Fibroblast of mammary gland (primary cell): Measurements from ENCODE around the gene NVL.
A peak's percentile ranks its signal among the peaks of the same experiment; 100 is the strongest.
"Not testable (repeated sequence)": the region's sequence is repeated elsewhere in the genome, so short reads cannot be mapped to it uniquely, and the experiment has no call there.

Experiments used
- DNase-seq: peaks from one replicate; pipeline ENCODE4 v3.0.0-alpha.2; 2010; ENCODE audit warnings: low read depth
- H3K4me3 ChIP-seq: 2 replicates; pipeline ENCODE4 v1.5.1; 2011; ENCODE audit warnings: low read depth, mild to moderate bottlenecking, low read length, moderate library complexity; ENCODE audit not compliant: control insufficient read depth
- CTCF ChIP-seq: conservative IDR thresholded peaks from 2 replicates; pipeline ENCODE4 v1.5.1; 2011; ENCODE audit warnings: low read depth, low read length, inconsistent platforms; ENCODE audit not compliant: control insufficient read depth, insufficient read depth

NVL gene

GRCh38 chr1:224359207-224359606 is 29.2 kb upstream of the NVL start:
- no peak for TF ChIP-seq CTCF
- no peak for DNase-seq
- no peak overlapping the region for H3K4me3 ChIP-seq

GRCh38 chr1:224358237-224358636 is 28.3 kb upstream of the NVL start:
- no peak for TF ChIP-seq CTCF
- no peak for DNase-seq
- peak overlapping the region; percentile 76 for H3K4me3 ChIP-seq

DNA sequence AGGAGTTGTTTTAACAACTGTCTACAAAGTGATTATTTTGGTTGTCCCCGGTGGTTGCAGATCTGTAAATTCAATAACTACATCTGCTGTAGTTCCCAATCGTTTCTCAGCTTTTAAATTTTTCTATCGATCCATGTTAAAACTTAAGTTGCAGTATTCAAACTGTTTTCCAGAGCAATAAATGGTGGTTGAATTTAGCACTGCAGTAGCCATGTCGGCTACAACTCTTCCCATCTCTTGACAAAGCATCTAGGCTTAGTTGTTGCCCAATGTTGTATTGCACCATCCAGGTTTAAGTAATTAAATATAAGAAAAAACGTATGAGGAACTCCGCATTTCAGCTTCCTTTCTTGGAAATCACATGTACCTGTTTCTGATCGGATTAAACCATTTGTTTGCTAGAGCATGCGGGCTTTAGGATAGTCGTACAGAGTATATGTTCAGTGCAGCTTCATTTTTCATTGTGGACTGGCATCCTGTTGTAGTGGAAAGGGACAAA is 27.7 kb upstream of the NVL start:
- TF ChIP-seq CTCF, result no peak
- DNase-seq, result peak; percentile 81
- H3K4me3 ChIP-seq, result peak overlapping the region; percentile 76

DNA sequence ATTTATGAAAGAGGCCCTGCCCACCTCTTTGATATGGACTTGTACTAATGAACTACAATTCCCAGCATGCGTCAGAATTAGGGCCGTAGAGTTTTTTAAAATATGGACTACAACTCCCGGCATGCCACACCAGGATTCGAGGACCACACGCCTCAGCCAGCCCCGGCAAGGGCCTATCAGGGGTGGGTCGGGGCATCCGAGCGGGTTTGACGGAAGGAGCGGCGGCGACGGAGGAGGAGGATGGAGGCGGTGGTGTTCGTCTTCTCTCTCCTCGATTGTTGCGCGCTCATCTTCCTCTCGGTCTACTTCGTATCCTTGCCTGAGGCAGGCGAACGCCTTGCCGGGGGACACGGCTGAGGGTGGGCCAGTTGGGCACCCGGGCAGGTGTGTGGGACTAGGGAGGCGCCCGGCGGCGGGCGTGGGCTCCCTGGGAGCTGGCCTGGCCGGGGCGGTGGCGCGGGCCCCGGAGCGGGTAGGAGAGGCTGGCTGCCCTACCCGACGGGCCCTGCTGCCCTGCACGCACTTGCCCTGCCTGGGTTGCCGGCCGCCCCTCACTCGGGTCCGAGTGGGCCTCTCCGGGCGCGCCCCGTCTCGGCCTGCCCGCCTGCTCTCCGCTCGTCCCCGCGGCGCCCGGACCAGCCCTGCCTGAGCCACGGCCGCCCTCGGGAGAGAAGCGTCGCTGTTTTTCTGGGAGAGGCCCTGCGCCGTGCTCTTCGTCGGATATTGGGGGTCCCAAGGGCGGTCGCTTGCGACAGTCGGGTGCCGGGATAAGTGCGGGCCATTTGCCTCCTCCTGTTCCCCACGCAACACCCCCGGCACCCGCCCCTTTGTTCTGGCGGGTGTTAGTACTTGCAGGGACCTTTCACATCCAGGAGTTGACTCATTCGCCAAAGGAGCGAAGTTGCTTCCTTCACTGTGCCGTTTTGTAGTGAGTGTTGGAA is 27.0 kb upstream of the NVL start, which contains the start of gene CNIH4:
CNIH4 (plus strand) TSS at position 195 of the 941 bp plus-strand sequence; CDS start at position 241, 46 bp downstream.
- TF ChIP-seq CTCF, result no peak
- peak; percentile 94 for DNase-seq
- peak within 1 kb of the TSS; percentile 76 for H3K4me3 ChIP-seq

- H3K4me3 ChIP-seq, result no peak overlapping the region
- no peak for TF ChIP-seq CTCF
- DNase-seq, result no peak
Measured at GRCh38 chr1:224353975-224354925, 24.3 kb upstream of the NVL start.

DNA sequence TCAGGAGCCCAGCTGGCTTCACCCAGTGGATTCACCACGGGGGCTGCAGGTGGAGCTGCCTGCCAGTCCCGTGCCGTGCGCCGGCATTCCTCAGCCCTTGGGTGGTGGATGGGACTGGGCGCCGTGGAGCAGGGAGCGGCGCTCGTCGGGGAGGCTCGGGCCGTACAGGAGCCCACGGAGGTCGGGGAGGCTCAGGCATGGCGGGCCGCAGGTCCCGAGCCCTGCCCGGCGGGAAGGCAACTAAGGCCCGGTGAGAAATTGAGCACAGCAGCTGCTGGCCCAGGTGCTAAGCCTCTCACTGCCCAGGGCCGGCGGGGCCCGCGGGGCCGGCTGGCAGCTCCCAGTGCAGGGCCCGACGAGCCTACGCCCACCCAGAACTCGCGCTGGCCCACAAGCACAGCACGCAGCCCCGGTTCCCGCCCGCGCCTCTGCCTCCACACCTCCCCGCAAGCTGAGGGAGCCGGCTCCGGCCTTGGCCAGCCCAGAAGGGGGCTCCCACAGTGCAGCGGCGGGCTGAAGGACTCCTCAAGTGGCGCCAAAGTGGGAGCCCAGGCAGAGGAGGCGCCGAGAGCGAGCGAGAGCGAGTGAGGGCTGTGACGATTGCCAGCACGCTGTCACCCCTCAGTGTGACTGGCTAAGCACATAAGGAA is 22.6 kb upstream of the NVL start:
- not testable (repeated sequence) for H3K4me3 ChIP-seq, DNase-seq

- DNase-seq, H3K4me3 ChIP-seq: not testable (repeated sequence)
Measured at GRCh38 chr1:224349716-224350115, 19.7 kb upstream of the NVL start.
